ENCODE results near the gene FILIP1L. TPM values are rescaled to one million over a fixed set of nuclear protein-coding genes. Genes with fewer than 3 reads are reported as not detected.

The FILIP1L gene
- polyA plus RNA-seq, 1 of the 3 experiments (the other 2 are of a cell fraction), result 26.8 TPM

DNA sequence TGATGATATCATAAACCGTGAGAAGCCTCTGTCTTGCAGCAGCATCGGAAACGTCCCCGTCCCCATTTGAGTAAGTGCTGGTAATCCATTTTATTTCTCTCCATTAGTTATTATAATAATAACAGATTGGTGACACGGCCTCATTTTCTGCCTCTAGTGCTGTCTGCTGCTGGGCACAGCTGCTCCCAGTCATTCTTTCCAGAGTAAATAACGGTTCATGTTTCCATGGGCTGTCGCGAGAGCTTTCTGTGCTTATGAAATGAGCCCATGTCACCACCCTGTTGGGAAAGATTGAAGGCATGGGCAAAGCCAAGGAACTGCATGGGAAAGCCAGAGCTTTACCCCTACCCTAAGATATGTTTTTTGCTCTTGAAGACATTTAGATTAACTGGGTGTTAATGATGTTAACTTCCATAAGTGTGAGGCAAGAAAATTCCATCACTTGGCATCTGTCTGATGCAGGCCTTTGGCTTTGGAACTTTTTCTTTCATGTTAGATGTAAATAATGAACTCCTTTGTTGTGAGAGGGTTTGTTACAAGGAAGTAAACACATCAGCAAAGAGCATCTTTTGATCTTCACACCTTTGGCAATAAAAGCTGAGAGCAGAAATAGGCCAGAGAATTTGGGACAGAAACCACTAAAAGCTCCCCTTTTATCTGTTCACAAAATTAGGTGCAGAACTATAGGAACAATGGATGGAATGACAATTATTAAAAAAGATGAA lies 141.8 kb downstream of the FILIP1L start:
- H3F3A ChIP-seq (replicated peaks; ENCODE audit: insufficient read depth), result no peaks in the 10 kb centered on the region
- no peaks in the 10 kb centered on the region for H3K36me3 ChIP-seq (replicated peaks in 1 of 2; ENCODE audit: control insufficient read depth in 1 of 2, insufficient read depth in 2 of 2, low read length in 1 of 2)
- H3K4me1 ChIP-seq (ENCODE audit: control insufficient read depth in 1 of 2, insufficient read depth in 2 of 2, low read depth in 1 of 2, low read length in 1 of 2), result no peaks in the 10 kb centered on the region
- H3K9me3 ChIP-seq, result no peaks in the 10 kb centered on the region
- TF ChIP-seq, protein P1, sequence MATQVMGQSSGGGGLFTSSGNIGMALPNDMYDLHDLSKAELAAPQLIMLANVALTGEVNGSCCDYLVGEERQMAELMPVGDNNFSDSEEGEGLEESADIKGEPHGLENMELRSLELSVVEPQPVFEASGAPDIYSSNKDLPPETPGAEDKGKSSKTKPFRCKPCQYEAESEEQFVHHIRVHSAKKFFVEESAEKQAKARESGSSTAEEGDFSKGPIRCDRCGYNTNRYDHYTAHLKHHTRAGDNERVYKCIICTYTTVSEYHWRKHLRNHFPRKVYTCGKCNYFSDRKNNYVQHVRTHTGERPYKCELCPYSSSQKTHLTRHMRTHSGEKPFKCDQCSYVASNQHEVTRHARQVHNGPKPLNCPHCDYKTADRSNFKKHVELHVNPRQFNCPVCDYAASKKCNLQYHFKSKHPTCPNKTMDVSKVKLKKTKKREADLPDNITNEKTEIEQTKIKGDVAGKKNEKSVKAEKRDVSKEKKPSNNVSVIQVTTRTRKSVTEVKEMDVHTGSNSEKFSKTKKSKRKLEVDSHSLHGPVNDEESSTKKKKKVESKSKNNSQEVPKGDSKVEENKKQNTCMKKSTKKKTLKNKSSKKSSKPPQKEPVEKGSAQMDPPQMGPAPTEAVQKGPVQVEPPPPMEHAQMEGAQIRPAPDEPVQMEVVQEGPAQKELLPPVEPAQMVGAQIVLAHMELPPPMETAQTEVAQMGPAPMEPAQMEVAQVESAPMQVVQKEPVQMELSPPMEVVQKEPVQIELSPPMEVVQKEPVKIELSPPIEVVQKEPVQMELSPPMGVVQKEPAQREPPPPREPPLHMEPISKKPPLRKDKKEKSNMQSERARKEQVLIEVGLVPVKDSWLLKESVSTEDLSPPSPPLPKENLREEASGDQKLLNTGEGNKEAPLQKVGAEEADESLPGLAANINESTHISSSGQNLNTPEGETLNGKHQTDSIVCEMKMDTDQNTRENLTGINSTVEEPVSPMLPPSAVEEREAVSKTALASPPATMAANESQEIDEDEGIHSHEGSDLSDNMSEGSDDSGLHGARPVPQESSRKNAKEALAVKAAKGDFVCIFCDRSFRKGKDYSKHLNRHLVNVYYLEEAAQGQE (IDR thresholded peaks at IDR 0.05; ENCODE audit: low read depth, low read length), result no peak
- TF ChIP-seq RCOR1 (IDR thresholded peaks at IDR 0.05; ENCODE audit: low read length) (no peak), POLR2AphosphoS5 (IDR thresholded peaks at IDR 0.05; ENCODE audit: low read depth, low read length) (no peak), JUND (IDR thresholded peaks at IDR 0.05) (no peak), ELF1 (IDR thresholded peaks at IDR 0.05) (no peak), FOXJ3 (CRISPR knock-in tag; IDR thresholded peaks at IDR 0.05) (no peak), SIN3A (IDR thresholded peaks at IDR 0.05; ENCODE audit: borderline replicate concordance, low read depth, low read length) (no peak), NRF1 (IDR thresholded peaks at IDR 0.05; ENCODE audit: low read depth, low read length) (no peak)
- TF ChIP-seq, protein P2, sequence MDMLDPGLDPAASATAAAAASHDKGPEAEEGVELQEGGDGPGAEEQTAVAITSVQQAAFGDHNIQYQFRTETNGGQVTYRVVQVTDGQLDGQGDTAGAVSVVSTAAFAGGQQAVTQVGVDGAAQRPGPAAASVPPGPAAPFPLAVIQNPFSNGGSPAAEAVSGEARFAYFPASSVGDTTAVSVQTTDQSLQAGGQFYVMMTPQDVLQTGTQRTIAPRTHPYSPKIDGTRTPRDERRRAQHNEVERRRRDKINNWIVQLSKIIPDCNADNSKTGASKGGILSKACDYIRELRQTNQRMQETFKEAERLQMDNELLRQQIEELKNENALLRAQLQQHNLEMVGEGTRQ (IDR thresholded peaks at IDR 0.05; ENCODE audit: borderline replicate concordance, low read depth, low read length), result no peak
- no peaks in the 10 kb centered on the region for H3K9me2 ChIP-seq
- no peak overlapping the region for H3K4me2 ChIP-seq
- ChIA-PET POLR2A (no interaction called here), CTCF (no interaction called here)
- H3K79me2 ChIP-seq (ENCODE audit: insufficient read depth), result no peaks in the 10 kb centered on the region
- H3K9ac ChIP-seq, result no peak overlapping the region
- no peak for DNase-seq
- no peak overlapping the region for H2AFZ ChIP-seq (ENCODE audit: low read depth)
- no peak overlapping the region for H3K27ac ChIP-seq (ENCODE audit: low read depth in 2 of 2, low read length in 1 of 2)
- WGBS (ENCODE audit: low lambda C conversion rate), result 95% methylated on average over 8 of the region's 8 CpGs
- no peak overlapping the region for H3K4me3 ChIP-seq (ENCODE audit: low read depth in 2 of 2, low read length in 1 of 2)
- H4K20me1 ChIP-seq (ENCODE audit: insufficient read depth), result no peaks in the 10 kb centered on the region
- no peaks in the 10 kb centered on the region for H3K27me3 ChIP-seq (ENCODE audit: insufficient read depth)

DNA sequence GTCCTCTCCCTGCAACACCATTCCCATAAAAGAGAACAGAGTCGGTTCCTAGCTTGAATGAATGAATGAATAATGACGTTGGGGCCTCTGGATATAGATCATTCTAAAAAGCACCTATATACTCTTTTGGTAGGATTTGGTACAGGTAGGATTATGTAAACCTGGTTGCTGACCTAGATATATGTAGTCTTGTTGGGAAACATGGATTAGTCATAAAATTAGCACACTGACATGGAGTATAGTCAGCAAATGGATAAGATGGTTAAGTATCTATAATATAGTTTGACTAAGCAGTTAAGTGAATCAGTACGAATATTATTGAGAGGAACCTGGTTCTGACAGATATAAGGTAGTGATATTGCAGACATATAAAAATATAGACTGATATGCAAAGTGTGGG lies 142.5 kb downstream of the FILIP1L start:
- H3F3A ChIP-seq (replicated peaks; ENCODE audit: insufficient read depth), result no peaks in the 10 kb centered on the region
- no peak overlapping the region for H2AFZ ChIP-seq (ENCODE audit: low read depth)
- no peaks in the 10 kb centered on the region for H3K79me2 ChIP-seq (ENCODE audit: insufficient read depth)
- WGBS (ENCODE audit: low lambda C conversion rate), result 85% methylated on average over 3 of the region's 3 CpGs
- ChIA-PET CTCF (no interaction called here), POLR2A (no interaction called here)
- no peaks in the 10 kb centered on the region for H3K9me3 ChIP-seq
- no peak overlapping the region for H3K4me2 ChIP-seq
- H3K36me3 ChIP-seq (replicated peaks in 1 of 2; ENCODE audit: control insufficient read depth in 1 of 2, insufficient read depth in 2 of 2, low read length in 1 of 2), result no peaks in the 10 kb centered on the region
- no peak for DNase-seq
- no peaks in the 10 kb centered on the region for H3K4me1 ChIP-seq (ENCODE audit: control insufficient read depth in 1 of 2, insufficient read depth in 2 of 2, low read depth in 1 of 2, low read length in 1 of 2)
- H3K27ac ChIP-seq (ENCODE audit: low read depth in 2 of 2, low read length in 1 of 2), result no peak overlapping the region
- no peak overlapping the region for H3K4me3 ChIP-seq (ENCODE audit: low read depth in 2 of 2, low read length in 1 of 2)
- H3K9me2 ChIP-seq, result no peaks in the 10 kb centered on the region
- no peaks in the 10 kb centered on the region for H4K20me1 ChIP-seq (ENCODE audit: insufficient read depth)
- no peak overlapping the region for H3K9ac ChIP-seq
- no peaks in the 10 kb centered on the region for H3K27me3 ChIP-seq (ENCODE audit: insufficient read depth)
- TF ChIP-seq, protein P1 (IDR thresholded peaks at IDR 0.05; ENCODE audit: low read depth, low read length), result no peak
- TF ChIP-seq, protein P3, sequence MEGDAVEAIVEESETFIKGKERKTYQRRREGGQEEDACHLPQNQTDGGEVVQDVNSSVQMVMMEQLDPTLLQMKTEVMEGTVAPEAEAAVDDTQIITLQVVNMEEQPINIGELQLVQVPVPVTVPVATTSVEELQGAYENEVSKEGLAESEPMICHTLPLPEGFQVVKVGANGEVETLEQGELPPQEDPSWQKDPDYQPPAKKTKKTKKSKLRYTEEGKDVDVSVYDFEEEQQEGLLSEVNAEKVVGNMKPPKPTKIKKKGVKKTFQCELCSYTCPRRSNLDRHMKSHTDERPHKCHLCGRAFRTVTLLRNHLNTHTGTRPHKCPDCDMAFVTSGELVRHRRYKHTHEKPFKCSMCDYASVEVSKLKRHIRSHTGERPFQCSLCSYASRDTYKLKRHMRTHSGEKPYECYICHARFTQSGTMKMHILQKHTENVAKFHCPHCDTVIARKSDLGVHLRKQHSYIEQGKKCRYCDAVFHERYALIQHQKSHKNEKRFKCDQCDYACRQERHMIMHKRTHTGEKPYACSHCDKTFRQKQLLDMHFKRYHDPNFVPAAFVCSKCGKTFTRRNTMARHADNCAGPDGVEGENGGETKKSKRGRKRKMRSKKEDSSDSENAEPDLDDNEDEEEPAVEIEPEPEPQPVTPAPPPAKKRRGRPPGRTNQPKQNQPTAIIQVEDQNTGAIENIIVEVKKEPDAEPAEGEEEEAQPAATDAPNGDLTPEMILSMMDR (IDR thresholded peaks at IDR 0.05), result no peak
- no peak for TF ChIP-seq RCOR1 (IDR thresholded peaks at IDR 0.05; ENCODE audit: low read length)
- TF ChIP-seq, protein P4, sequence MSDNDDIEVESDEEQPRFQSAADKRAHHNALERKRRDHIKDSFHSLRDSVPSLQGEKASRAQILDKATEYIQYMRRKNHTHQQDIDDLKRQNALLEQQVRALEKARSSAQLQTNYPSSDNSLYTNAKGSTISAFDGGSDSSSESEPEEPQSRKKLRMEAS (IDR thresholded peaks at IDR 0.05; ENCODE audit: low read depth), result no peak
- TF ChIP-seq MXI1 (IDR thresholded peaks at IDR 0.05; ENCODE audit: low read depth, low read length), result no peak
- TF ChIP-seq, protein P2 (IDR thresholded peaks at IDR 0.05; ENCODE audit: borderline replicate concordance, low read depth, low read length), result no peak
- TF ChIP-seq TCF12 (IDR thresholded peaks at IDR 0.05), result no peak
- no peak for TF ChIP-seq EP300 (IDR thresholded peaks at IDR 0.05; ENCODE audit: borderline replicate concordance in 1 of 2, low read depth in 1 of 2, low read length in 1 of 2)
- no peak for TF ChIP-seq FOSL2 (IDR thresholded peaks at IDR 0.05; ENCODE audit: borderline replicate concordance, low read depth)

All from SK-N-SH (cell line).